Measurements from ENCODE around the gene PTPRE. TPM values are rescaled to one million over a fixed set of nuclear protein-coding genes. Genes with fewer than 3 reads are reported as not detected.

The PTPRE gene, protein sequence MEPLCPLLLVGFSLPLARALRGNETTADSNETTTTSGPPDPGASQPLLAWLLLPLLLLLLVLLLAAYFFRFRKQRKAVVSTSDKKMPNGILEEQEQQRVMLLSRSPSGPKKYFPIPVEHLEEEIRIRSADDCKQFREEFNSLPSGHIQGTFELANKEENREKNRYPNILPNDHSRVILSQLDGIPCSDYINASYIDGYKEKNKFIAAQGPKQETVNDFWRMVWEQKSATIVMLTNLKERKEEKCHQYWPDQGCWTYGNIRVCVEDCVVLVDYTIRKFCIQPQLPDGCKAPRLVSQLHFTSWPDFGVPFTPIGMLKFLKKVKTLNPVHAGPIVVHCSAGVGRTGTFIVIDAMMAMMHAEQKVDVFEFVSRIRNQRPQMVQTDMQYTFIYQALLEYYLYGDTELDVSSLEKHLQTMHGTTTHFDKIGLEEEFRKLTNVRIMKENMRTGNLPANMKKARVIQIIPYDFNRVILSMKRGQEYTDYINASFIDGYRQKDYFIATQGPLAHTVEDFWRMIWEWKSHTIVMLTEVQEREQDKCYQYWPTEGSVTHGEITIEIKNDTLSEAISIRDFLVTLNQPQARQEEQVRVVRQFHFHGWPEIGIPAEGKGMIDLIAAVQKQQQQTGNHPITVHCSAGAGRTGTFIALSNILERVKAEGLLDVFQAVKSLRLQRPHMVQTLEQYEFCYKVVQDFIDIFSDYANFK
- 1.2 and 1.3 TPM in 2 replicates for total RNA-seq
- long read RNA-seq = 0 reads

DNA sequence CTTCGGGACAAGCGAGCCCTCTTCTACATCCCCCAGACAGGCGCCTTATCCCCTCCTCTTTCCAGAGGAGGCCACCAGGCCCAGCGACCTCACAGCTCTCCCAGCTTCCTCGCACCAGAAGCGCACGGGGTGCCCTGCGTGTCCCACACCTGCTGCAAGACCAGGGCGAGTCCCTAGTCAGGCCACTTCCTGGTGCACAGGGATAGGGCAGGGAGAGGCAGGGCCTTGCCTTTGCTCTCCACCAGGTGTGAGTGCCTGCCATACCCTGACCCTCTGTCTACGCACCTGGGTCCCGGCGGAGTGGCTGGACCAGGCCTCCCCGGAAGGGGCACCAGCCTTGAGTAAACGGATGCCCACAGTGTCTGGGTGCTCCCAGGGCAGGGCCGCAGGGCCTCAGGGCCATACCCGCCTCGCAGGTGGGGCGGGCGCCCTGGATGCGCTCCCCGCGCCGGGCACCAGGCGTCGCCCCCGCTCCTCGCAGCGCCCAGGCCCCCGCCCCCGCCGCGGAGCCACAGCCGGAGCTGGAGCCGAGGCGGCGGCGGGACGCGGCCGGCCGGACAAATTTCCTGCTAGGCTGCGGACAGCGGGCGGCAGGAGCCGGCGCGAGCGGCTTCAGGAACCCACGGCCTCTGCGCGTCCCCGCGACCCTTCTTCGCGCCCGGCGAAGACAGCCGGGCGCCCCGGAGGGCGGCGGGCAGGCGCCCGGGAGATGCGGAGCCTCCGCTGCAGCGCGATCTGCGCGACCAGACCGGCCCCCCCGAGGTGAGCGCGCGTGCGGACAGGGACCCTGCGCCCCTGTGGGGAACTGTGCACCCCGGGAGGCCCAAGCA, at the start of gene PTPRE:
Gene PTPRE, plus strand, starts transcription at position 556 of the 830 bp plus-strand sequence. CDS start 133,779 bp downstream, outside the sequence.
- TF ChIP-seq CTCF (IDR thresholded peaks at IDR 0.05) = peak; percentile 87
- Mint-ChIP-seq H3K4me1 (ENCODE audit: unreplicated experiment) (peaks cover 8% of the 10 kb centered on the region), H3K36me3 (ENCODE audit: unreplicated experiment) (no peaks in the 10 kb centered on the region), H3K9me3 (ENCODE audit: unreplicated experiment) (no peaks in the 10 kb centered on the region), H3K27ac (ENCODE audit: unreplicated experiment) (no peak within 1 kb of the TSS), H3K27me3 (ENCODE audit: unreplicated experiment) (peaks cover 21% of the 10 kb centered on the region), H3K4me3 (ENCODE audit: unreplicated experiment) (peak within 1 kb of the TSS; percentile 26)
- DNase-seq (ENCODE audit: extremely low spot score, unreplicated experiment) = peak; percentile 90

DNA sequence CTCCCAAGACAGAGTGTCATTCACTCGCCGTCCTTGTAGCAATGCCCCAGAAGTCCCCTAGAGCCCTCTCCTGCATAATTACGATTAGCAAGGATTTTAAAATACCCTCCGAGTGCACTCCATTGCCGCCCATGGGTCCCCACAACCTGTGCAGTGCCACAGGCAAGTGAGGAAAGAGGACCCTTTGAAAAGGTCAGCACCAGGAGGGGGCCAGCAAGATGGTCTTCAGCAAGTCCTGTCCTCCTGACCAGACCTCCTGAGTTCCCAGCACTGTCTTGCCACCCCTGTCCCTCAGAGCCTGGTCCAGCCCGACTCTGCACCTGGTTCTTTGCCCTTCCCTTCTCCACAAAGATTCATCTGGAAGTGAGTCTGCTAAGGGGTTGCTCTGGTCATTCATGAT, 46.3 kb upstream of the PTPRE start:
- Mint-ChIP-seq H3K36me3 (ENCODE audit: unreplicated experiment) (no peaks in the 10 kb centered on the region), H3K27me3 (ENCODE audit: unreplicated experiment) (peaks cover 2% of the 10 kb centered on the region), H3K27ac (ENCODE audit: unreplicated experiment) (no peak overlapping the region), H3K4me3 (ENCODE audit: unreplicated experiment) (no peak overlapping the region), H3K9me3 (ENCODE audit: unreplicated experiment) (peaks cover 20% of the 10 kb centered on the region), H3K4me1 (ENCODE audit: unreplicated experiment) (no peaks in the 10 kb centered on the region)
- DNase-seq (ENCODE audit: extremely low spot score, unreplicated experiment) = no peak
- TF ChIP-seq CTCF (IDR thresholded peaks at IDR 0.05) = no peak

- TF ChIP-seq CTCF (IDR thresholded peaks at IDR 0.05) = no peak
- peaks cover 2% of the 10 kb centered on the region for H3K27me3 Mint-ChIP-seq (ENCODE audit: unreplicated experiment)
- H3K27ac Mint-ChIP-seq (ENCODE audit: unreplicated experiment) = no peak overlapping the region
- no peak overlapping the region for H3K4me3 Mint-ChIP-seq (ENCODE audit: unreplicated experiment)
- H3K36me3 Mint-ChIP-seq (ENCODE audit: unreplicated experiment) = no peaks in the 10 kb centered on the region
- no peaks in the 10 kb centered on the region for H3K4me1 Mint-ChIP-seq (ENCODE audit: unreplicated experiment)
- no peak for DNase-seq (ENCODE audit: extremely low spot score, unreplicated experiment)
- H3K9me3 Mint-ChIP-seq (ENCODE audit: unreplicated experiment) = peaks cover 20% of the 10 kb centered on the region
These were observed 43.6 kb upstream of the PTPRE start for GRCh38 chr10:127863231-127863825.

- TF ChIP-seq CTCF (IDR thresholded peaks at IDR 0.05) = no peak
- peaks cover 35% of the 10 kb centered on the region for H3K9me3 Mint-ChIP-seq (ENCODE audit: unreplicated experiment)
- H3K27ac Mint-ChIP-seq (ENCODE audit: unreplicated experiment) = no peak overlapping the region
- H3K36me3 Mint-ChIP-seq (ENCODE audit: unreplicated experiment) = no peaks in the 10 kb centered on the region
- no peak overlapping the region for H3K4me3 Mint-ChIP-seq (ENCODE audit: unreplicated experiment)
- peaks cover 5% of the 10 kb centered on the region for H3K27me3 Mint-ChIP-seq (ENCODE audit: unreplicated experiment)
- H3K4me1 Mint-ChIP-seq (ENCODE audit: unreplicated experiment) = no peaks in the 10 kb centered on the region
- no peak for DNase-seq (ENCODE audit: extremely low spot score, unreplicated experiment)
These were observed 40.5 kb upstream of the PTPRE start for GRCh38 chr10:127866276-127867013.

Measured in osteocyte (in vitro differentiated cells).